Measurements from ENCODE around the gene SRRM1. TPM values are rescaled to one million over a fixed set of nuclear protein-coding genes. Genes with fewer than 3 reads are reported as not detected.
A peak's percentile ranks its signal among the peaks of the same experiment; 100 is the strongest.
"Not testable (repeated sequence)": the region's sequence is repeated elsewhere in the genome, so short reads cannot be mapped to it uniquely, and the experiment has no call there.

SRRM1 gene
- total and polyA plus RNA-seq, 11 donors: 30.3 to 97.0 (median 61.4) TPM

- DNase-seq (peak in 2 of 5 donors; percentile 40 to 62), ATAC-seq (peak in 2 of 4 donors; percentile 50 to 55)
- TF ChIP-seq CTCF (IDR thresholded peaks at IDR 0.05) (no peak), POLR2A (IDR thresholded peaks at IDR 0.05) (no peak)
- intact Hi-C loops (cut with DNase I): loop anchor here in 1 of 10 donors (1.0 kb wide), 1 partner anchor 41 kb away; the partner anchor contains the start of gene CLIC4
- 62 to 69% (median 66%) methylated on average over 13 to 16 of the region's 16 CpGs for WGBS, 4 donors
- H3K36me3 ChIP-seq: no peaks in the 10 kb centered on the region
- no peaks in the 10 kb centered on the region for H3K9me3 ChIP-seq
- H3K4me1 ChIP-seq: peaks cover 0 to 38% (median 21%) of the 10 kb centered on the region in 12 donors
- peak overlapping the region; percentile 43 to 86 (median 74) for H3K27ac ChIP-seq
- H3K4me3 ChIP-seq: peak overlapping the region in 6 of 12 donors; percentile 2 to 32 (median 23)
- H3K27me3 ChIP-seq: no peaks in the 10 kb centered on the region
Measured at GRCh38 chr1:24704411-24705259, 61.5 kb downstream of the SRRM1 start.

GRCh38 chr1:24705260-24706073 is 62.4 kb downstream of the SRRM1 start:
- Histone ChIP-seq H3K27ac (peak overlapping the region; percentile 63 to 86 (median 74)), H3K9me3 (no peaks in the 10 kb centered on the region), H3K27me3 (no peaks in the 10 kb centered on the region), H3K4me3 (peak overlapping the region in 8 of 12 donors; percentile 2 to 32 (median 20)), H3K4me1 (peaks cover 0 to 47% (median 20%) of the 10 kb centered on the region in 12 donors), H3K36me3 (no peaks in the 10 kb centered on the region)
- WGBS, 4 donors: 25 to 38% (median 30%) methylated on average over 18 of the region's 18 CpGs
- peak; percentile 87 to 93 (median 89) for DNase-seq
- ATAC-seq: peak; percentile 94 to 97 (median 96)
- TF ChIP-seq CTCF (IDR thresholded peaks at IDR 0.05) (no peak), POLR2A (IDR thresholded peaks at IDR 0.05) (peak in 1 of 2 donors; percentile 9)
- intact Hi-C loops (cut with DNase I): loop anchor here in 1 of 10 donors (1.0 kb wide), 1 partner anchor 40 kb away; the partner anchor contains the start of gene CLIC4

GRCh38 chr1:24706074-24706389 is 62.9 kb downstream of the SRRM1 start:
- H3K4me1 ChIP-seq: peaks cover 0 to 52% (median 20%) of the 10 kb centered on the region in 12 donors
- H3K36me3 ChIP-seq; H3K9me3 ChIP-seq; H3K27me3 ChIP-seq; DNase-seq; intact Hi-C loops (cut with DNase I); ATAC-seq: not testable (repeated sequence)
- peak overlapping the region in 1 of 12 donors; percentile 32 for H3K4me3 ChIP-seq
- H3K27ac ChIP-seq: peak overlapping the region; percentile 63 to 86 (median 74)
- WGBS, 4 donors: 96 to 99% (median 97%) methylated on average over 9 of the region's 9 CpGs

- no peak overlapping the region for H3K4me3 ChIP-seq
- H3K27me3 ChIP-seq: no peaks in the 10 kb centered on the region
- H3K9me3 ChIP-seq: no peaks in the 10 kb centered on the region
- intact Hi-C loops (cut with DNase I): no loop called here
- H3K36me3 ChIP-seq: no peaks in the 10 kb centered on the region
- WGBS, 4 donors: 50 to 78% (median 68%) methylated on average over 4 of the region's 4 CpGs
- DNase-seq (no peak), ATAC-seq (no peak)
- H3K27ac ChIP-seq: peak overlapping the region in 1 of 12 donors; percentile 78
- H3K4me1 ChIP-seq: peaks cover 0 to 54% (median 20%) of the 10 kb centered on the region in 12 donors
- TF ChIP-seq CTCF (IDR thresholded peaks at IDR 0.05) (no peak), POLR2A (IDR thresholded peaks at IDR 0.05) (no peak)
Measured at GRCh38 chr1:24707687-24708086, 64.6 kb downstream of the SRRM1 start.

All from heart left ventricle (tissue), 16 donors.